CD4-positive, alpha-beta memory T cell (primary cell): ENCODE data around the gene CTNNBL1. TPM values are rescaled to one million over a fixed set of nuclear protein-coding genes. Genes with fewer than 3 reads are reported as not detected.

Source experiments
- CTCF ChIA-PET: fragments of 350-600 bp; sonication (Branson Sonifier 250); formaldehyde crosslinking; loops from one replicate; lab custom pipeline; 2021; ENCODE audit warnings: inconsistent platforms; ENCODE audit not compliant: partially characterized antibody; lab: Charles Lee
- POLR2A ChIA-PET: fragments of 350-600 bp; sonication (Branson Sonifier 250); formaldehyde crosslinking; loops from one replicate; lab custom pipeline; 2021; ENCODE audit not compliant: partially characterized antibody; lab: Charles Lee
- DNase-seq, 5 donors: peaks; one replicate each; pipeline versions ENCODE4 v3.0.0 to v3.0.0-alpha.2; 2020 to 2022; ENCODE audit warnings: mixed read lengths in 1 of 5
- H3K27ac ChIP-seq: one replicate; pipeline ENCODE4 v1.7.0; 2013; ENCODE audit warnings: low read depth, low read length
- H3K27me3 ChIP-seq: 2 replicates; pipeline ENCODE4 v1.7.0; 2013; ENCODE audit warnings: mild to moderate bottlenecking, low read length, moderate library complexity; ENCODE audit not compliant: insufficient read depth
- H3K36me3 ChIP-seq: 2 replicates; pipeline ENCODE4 v1.7.0; 2013; ENCODE audit warnings: mild to moderate bottlenecking, low read length, moderate library complexity; ENCODE audit not compliant: insufficient read depth
- H3K4me1 ChIP-seq: 2 replicates; pipeline ENCODE4 v1.7.0; 2013; ENCODE audit warnings: mild to moderate bottlenecking, low read length, moderate library complexity; ENCODE audit not compliant: insufficient read depth
- H3K4me3 ChIP-seq, 2 donors: one replicate each; pipeline ENCODE4 v1.7.0; 2013; ENCODE audit warnings: low read length in 2 of 2, mild to moderate bottlenecking in 1 of 2
- H3K9me3 ChIP-seq, 2 donors: one replicate each; pipeline ENCODE4 v1.7.0; 2013; ENCODE audit warnings: low read length in 2 of 2, control low read depth in 1 of 2; ENCODE audit not compliant: control insufficient read depth in 1 of 2
- H3K27ac Mint-ChIP-seq, 7 donors: one replicate each; pipeline ENCODE4 v1.8.0; 2020 to 2021; ENCODE audit warnings: mixed read lengths in 7 of 7, mild to moderate bottlenecking in 6 of 7, inconsistent platforms in 3 of 7, moderate library complexity in 3 of 7
- H3K27me3 Mint-ChIP-seq, 2 donors: one replicate each; pipeline ENCODE4 v1.8.0; 2020 to 2021; ENCODE audit warnings: mixed read lengths in 2 of 2
- H3K36me3 Mint-ChIP-seq, 2 donors: one replicate each; pipeline ENCODE4 v1.8.0; 2020 to 2021; ENCODE audit warnings: mixed read lengths in 2 of 2, inconsistent platforms in 1 of 2, mild to moderate bottlenecking in 1 of 2
- H3K4me1 Mint-ChIP-seq, 4 donors: one replicate each; pipeline ENCODE4 v1.8.0; 2020 to 2021; ENCODE audit warnings: mixed read lengths in 4 of 4, mild to moderate bottlenecking in 1 of 4
- H3K4me3 Mint-ChIP-seq, 8 donors: one replicate each; pipeline ENCODE4 v1.8.0; 2020 to 2021; ENCODE audit warnings: mixed read lengths in 8 of 8, mild to moderate bottlenecking in 7 of 8, moderate library complexity in 6 of 8, inconsistent platforms in 3 of 8
- H3K9me3 Mint-ChIP-seq, 8 donors: one replicate each; pipeline ENCODE4 v1.8.0; 2020 to 2021; ENCODE audit warnings: mixed read lengths in 8 of 8, mild to moderate bottlenecking in 5 of 8, inconsistent platforms in 3 of 8, moderate library complexity in 1 of 8
- intact Hi-C: fragments of 100-400 bp; cut with micrococcal nuclease; formaldehyde crosslinking; loops from one replicate; pipeline ENCODE4 v1.15.1; 2023
- polyA plus RNA-seq, 2 donors: library from polyadenylated mRNA; unstranded; fragments of 300-500 nt; fragmentation: Illumina TruSeq; gene quantifications; one replicate each; pipeline ENCODE4 v1.2.3, GENCODE V29; 2021
- total RNA-seq, 2 experiments: library from RNA; stranded (reverse); gene quantifications; one replicate each; pipeline ENCODE4 v1.2.3, GENCODE V29; 2021

CTNNBL1 gene
- total and polyA plus RNA-seq, 4 experiments from 2014 or later = 41.5 to 104 (median 64.2) TPM

DNA sequence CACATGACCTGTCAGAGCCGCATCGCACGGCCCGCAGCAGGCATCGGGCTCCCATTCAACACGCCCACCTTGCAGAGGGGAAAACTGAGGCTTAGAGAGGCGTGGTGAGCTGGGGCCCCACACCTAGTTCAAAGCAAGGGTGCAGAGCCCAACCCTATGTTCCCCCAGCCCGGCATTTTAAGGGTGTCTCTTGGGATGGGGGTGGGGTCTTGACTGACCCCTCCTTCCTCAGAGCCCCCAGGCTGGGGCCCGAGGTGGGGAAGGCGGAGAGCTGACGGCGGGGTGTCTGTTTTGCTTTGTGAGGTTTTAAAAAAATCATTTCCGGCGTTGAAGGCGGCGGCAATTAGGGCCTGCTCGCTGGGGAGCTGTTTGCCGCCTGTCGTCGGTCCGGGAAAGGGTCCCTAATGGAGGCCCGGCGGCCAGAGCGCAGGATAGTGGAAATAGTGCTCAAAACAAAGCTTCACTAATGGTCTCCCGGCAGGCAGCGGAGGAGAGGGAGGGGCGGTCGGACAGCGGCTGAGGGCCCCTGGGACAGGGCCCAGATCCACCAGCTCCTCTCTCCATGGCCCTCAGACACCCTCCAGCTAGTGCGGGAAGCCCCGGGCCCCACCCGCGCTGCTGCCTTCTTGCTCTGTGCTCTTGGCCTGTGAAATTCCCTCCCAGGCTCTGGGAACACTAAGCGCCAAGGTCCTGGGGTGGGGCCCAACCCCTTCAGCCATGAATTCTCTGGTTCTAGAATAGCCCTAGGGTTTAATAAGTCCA is 221.0 kb downstream of the CTNNBL1 start:
- ChIA-PET CTCF (no interaction called here), POLR2A (no interaction called here)
- peak overlapping the region in 1 of 2 donors; percentile 19 for H3K4me3 ChIP-seq
- intact Hi-C loops = no loop called here
- peaks cover 7% of the 10 kb centered on the region for H3K4me1 ChIP-seq
- H3K27me3 ChIP-seq = peaks cover 3% of the 10 kb centered on the region
- no peaks in the 10 kb centered on the region for H3K36me3 ChIP-seq
- H3K27ac ChIP-seq = no peak overlapping the region
- Mint-ChIP-seq H3K27me3 (peaks cover 8 to 33% of the 10 kb centered on the region in 2 donors), H3K4me1 (peaks cover 6 to 11% (median 8%) of the 10 kb centered on the region in 4 donors), H3K4me3 (peak overlapping the region; percentile 31 to 80 (median 62)), H3K9me3 (no peaks in the 10 kb centered on the region), H3K36me3 (no peaks in the 10 kb centered on the region), H3K27ac (peak overlapping the region in 4 of 7 donors; percentile 17 to 85 (median 63))
- peak in 2 of 5 donors; percentile 6 to 13 for DNase-seq
- no peaks in the 10 kb centered on the region for H3K9me3 ChIP-seq

DNA sequence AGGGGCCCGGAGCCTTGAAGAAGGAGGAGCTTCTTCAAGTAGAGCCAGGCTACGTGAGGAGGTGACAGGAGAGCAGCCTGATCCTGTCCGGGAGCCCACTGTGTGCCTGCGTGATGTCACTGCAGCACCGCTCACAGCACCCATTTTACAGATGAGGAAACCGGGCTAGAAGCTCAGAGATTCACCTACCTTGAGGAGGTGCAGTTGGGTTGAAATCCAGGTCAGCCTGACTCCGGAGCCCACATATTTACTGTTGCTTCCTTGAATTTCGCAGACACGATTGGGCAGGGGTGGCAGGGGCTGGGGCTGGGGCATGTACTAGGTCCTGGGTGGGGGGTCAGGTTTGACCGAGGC is 221.6 kb downstream of the CTNNBL1 start:
- no peak for DNase-seq
- no peaks in the 10 kb centered on the region for H3K36me3 ChIP-seq
- H3K4me3 ChIP-seq = no peak overlapping the region
- H3K4me1 ChIP-seq = peaks cover 7% of the 10 kb centered on the region
- Mint-ChIP-seq H3K4me1 (peaks cover 6 to 11% (median 8%) of the 10 kb centered on the region in 4 donors), H3K27me3 (peaks cover 8 to 29% of the 10 kb centered on the region in 2 donors), H3K9me3 (no peaks in the 10 kb centered on the region), H3K4me3 (no peak overlapping the region), H3K36me3 (no peaks in the 10 kb centered on the region), H3K27ac (no peak overlapping the region)
- ChIA-PET CTCF (no interaction called here), POLR2A (no interaction called here)
- no peaks in the 10 kb centered on the region for H3K9me3 ChIP-seq
- intact Hi-C loops = no loop called here
- H3K27me3 ChIP-seq = peaks cover 3% of the 10 kb centered on the region
- no peak overlapping the region for H3K27ac ChIP-seq

DNA sequence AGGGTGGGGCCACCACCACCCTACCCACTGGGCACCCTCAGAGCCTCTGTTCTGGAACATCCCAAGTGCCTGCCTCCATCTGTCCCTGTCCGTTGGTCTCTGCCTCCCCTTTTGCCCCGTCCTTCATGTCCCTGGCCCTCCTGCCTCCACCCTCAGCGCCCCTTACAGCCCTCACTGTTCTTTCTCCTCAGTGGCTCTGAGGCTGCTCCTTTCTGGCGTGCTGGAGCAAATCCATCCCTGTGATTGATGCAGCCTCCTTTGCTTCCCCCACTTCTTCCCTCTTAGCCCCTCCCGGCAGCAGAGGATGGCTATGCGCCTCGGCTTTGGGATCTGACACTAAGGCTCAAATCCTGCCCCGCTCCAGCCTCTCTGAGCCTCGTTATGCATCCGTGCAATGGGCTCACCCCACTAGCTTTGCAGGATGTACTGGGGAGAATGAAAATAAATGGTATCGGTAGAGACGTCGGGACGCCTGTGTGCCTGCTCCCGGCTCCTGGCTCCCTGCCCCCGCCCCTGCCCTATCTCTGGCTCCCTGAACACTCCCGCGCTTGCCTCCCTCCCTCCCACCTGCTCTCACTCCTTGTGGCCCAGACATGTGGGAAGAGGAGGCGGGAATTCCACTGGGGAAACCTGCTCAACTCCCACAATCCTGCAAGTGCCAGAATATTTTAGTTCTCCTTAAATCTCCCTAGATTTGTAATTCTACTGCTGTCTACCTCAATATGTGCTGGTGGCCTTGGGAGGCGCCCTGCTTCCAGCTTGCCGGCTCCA is 222.2 kb downstream of the CTNNBL1 start:
- H3K4me3 Mint-ChIP-seq = peak overlapping the region in 1 of 8 donors; percentile 49
- H3K27me3 ChIP-seq = peaks cover 3% of the 10 kb centered on the region

DNA sequence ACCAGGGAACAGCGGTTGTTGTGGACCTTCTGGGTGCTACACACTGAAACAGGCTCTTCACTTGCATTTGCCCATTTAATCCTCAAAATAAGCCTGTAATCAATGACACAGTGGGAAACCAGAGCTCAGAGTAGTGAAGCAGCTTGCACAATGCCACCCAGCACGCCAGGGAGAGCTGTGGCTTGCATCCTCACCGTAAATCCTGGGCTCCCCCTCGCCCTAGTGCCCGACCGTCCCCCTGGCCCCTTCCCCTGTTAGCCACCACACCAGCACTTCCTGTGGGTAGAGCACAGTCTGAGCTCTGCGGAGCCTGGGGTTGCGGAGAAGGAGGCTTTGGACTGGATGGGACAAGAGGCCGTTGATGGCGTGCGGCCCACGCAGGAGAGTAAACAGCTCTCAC is 223.6 kb downstream of the CTNNBL1 start:
- H3K36me3 Mint-ChIP-seq = no peaks in the 10 kb centered on the region
- H3K27ac ChIP-seq = no peak overlapping the region
- no peak overlapping the region for H3K4me3 ChIP-seq
- H3K4me1 Mint-ChIP-seq = peaks cover 4 to 11% (median 8%) of the 10 kb centered on the region in 4 donors
- H3K4me3 Mint-ChIP-seq = no peak overlapping the region
- intact Hi-C loops = no loop called here
- H3K27me3 Mint-ChIP-seq = peaks cover 12 to 24% of the 10 kb centered on the region in 2 donors
- peaks cover 7% of the 10 kb centered on the region for H3K4me1 ChIP-seq
- H3K36me3 ChIP-seq = no peaks in the 10 kb centered on the region
- POLR2A ChIA-PET = no interaction called here
- no peaks in the 10 kb centered on the region for H3K9me3 Mint-ChIP-seq
- H3K27ac Mint-ChIP-seq = no peak overlapping the region
- no peaks in the 10 kb centered on the region for H3K9me3 ChIP-seq
- H3K27me3 ChIP-seq = peaks cover 3% of the 10 kb centered on the region
- DNase-seq = no peak
- CTCF ChIA-PET = no interaction called here

More for the DNA sequence above, 222.2 kb downstream of the CTNNBL1 start:
- Mint-ChIP-seq H3K4me1 (peaks cover 6 to 11% (median 8%) of the 10 kb centered on the region in 4 donors), H3K27me3 (peaks cover 9 to 30% of the 10 kb centered on the region in 2 donors), H3K27ac (peak overlapping the region in 1 of 7 donors; percentile 56), H3K36me3 (no peaks in the 10 kb centered on the region), H3K9me3 (no peaks in the 10 kb centered on the region)
- Histone ChIP-seq H3K4me1 (peaks cover 7% of the 10 kb centered on the region), H3K4me3 (no peak overlapping the region), H3K9me3 (no peaks in the 10 kb centered on the region), H3K27ac (no peak overlapping the region), H3K36me3 (no peaks in the 10 kb centered on the region)
- ChIA-PET CTCF (no interaction called here), POLR2A (no interaction called here)
- no peak for DNase-seq
- intact Hi-C loops = no loop called here

DNA sequence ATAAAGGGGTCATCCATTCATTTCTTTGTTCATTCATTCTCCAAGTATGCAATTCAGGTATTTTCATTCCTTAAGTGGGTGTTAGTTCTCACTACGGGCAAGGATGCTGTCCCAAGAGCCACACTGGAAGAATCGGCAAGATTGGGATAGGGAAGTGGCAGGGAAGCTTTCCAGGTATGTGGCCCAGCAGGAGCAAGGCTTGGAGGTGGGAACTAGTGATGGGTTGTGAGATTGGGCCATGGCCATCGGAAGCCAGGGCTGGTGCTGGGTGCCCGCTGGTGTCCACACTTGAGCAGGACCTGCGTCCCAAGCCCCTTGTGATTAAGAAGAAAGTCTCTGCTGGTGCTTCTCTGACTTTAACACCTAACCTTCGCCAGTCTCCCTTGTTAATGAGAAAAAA is 224.2 kb downstream of the CTNNBL1 start:
- ChIA-PET POLR2A (no interaction called here), CTCF (no interaction called here)
- peaks cover 3% of the 10 kb centered on the region for H3K27me3 ChIP-seq
- Mint-ChIP-seq H3K9me3 (no peaks in the 10 kb centered on the region), H3K4me3 (no peak overlapping the region), H3K27me3 (peaks cover 12 to 24% of the 10 kb centered on the region in 2 donors), H3K4me1 (peaks cover 4 to 11% (median 8%) of the 10 kb centered on the region in 4 donors), H3K27ac (no peak overlapping the region), H3K36me3 (no peaks in the 10 kb centered on the region)
- intact Hi-C loops = no loop called here
- H3K4me3 ChIP-seq = no peak overlapping the region
- H3K4me1 ChIP-seq = peaks cover 7% of the 10 kb centered on the region
- no peaks in the 10 kb centered on the region for H3K36me3 ChIP-seq
- no peak overlapping the region for H3K27ac ChIP-seq
- no peak for DNase-seq
- no peaks in the 10 kb centered on the region for H3K9me3 ChIP-seq

DNA sequence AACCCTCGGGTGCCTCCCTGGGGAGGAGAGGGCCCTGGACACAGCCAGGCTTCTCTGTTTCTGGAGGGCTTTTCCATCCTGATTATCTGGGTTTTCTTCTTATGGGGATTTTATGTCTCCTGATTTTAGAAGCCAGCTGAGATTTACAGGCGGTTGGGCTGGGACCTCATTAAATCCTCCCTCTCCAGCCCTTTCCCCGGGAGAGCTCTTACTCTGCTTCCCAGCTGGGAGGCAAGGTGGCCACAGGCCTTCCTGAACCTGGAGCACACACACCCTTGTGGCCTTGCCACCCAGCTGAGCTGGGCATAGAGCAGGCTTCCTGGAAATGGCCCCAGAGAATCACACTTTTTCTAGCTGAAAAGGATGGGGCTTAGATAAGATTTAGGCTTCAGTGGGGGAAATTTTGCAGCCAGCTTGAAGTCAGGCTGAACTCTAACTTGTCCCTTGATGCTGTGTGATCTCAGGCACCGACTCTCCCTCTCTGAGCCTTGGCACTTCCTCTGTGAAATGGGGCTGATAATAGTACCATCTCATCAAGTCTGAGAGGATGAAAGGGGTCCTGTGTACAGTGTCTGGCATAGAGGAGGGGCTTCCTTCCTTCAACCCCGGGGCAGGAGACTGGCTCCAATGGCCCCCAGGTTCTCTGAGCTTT is 225.7 kb downstream of the CTNNBL1 start:
- H3K27me3 Mint-ChIP-seq = peaks cover 8 to 17% of the 10 kb centered on the region in 2 donors

DNA sequence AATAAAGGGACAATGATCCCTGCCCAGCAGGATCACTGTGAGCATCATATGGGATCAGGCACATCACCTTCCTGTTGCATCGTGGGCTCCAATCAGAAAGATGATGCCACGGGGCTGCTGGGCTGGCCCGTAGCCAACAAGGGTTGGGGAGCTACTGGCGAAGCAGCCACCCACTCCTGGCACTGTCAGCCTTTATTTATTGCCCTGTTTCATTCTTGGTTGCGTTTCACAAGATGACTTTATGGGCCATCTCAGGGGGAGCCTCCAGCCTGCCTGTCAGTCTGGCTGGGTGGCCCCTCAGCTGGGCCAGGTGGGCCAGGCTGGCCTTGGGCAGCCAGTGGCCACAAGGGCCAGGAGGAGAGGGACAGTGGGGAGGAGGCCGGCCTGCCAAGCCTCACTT is 226.4 kb downstream of the CTNNBL1 start:
- no peak for DNase-seq
- no peaks in the 10 kb centered on the region for H3K4me1 ChIP-seq
- H3K27ac Mint-ChIP-seq = no peak overlapping the region
- no peaks in the 10 kb centered on the region for H3K9me3 ChIP-seq
- intact Hi-C loops = no loop called here
- H3K4me3 ChIP-seq = no peak overlapping the region
- no peaks in the 10 kb centered on the region for H3K36me3 Mint-ChIP-seq
- H3K36me3 ChIP-seq = no peaks in the 10 kb centered on the region
- POLR2A ChIA-PET = no interaction called here
- no peaks in the 10 kb centered on the region for H3K9me3 Mint-ChIP-seq
- no peaks in the 10 kb centered on the region for H3K27me3 ChIP-seq
- CTCF ChIA-PET = no interaction called here
- H3K27ac ChIP-seq = no peak overlapping the region
- H3K4me3 Mint-ChIP-seq = no peak overlapping the region
- H3K27me3 Mint-ChIP-seq = peaks cover 8 to 22% of the 10 kb centered on the region in 2 donors
- peaks cover 0 to 2% (median 0%) of the 10 kb centered on the region in 4 donors for H3K4me1 Mint-ChIP-seq

More for the DNA sequence above, 225.7 kb downstream of the CTNNBL1 start:
- H3K9me3 ChIP-seq = no peaks in the 10 kb centered on the region
- Mint-ChIP-seq H3K36me3 (no peaks in the 10 kb centered on the region), H3K27ac (no peak overlapping the region), H3K9me3 (no peaks in the 10 kb centered on the region), H3K4me1 (peaks cover 0 to 5% (median 3%) of the 10 kb centered on the region in 4 donors), H3K4me3 (no peak overlapping the region)
- ChIA-PET CTCF (no interaction called here), POLR2A (no interaction called here)
- H3K27me3 ChIP-seq = peaks cover under 1% of the 10 kb centered on the region
- DNase-seq = no peak
- H3K27ac ChIP-seq = no peak overlapping the region
- H3K36me3 ChIP-seq = no peaks in the 10 kb centered on the region
- H3K4me3 ChIP-seq = no peak overlapping the region
- H3K4me1 ChIP-seq = peaks cover 5% of the 10 kb centered on the region
- intact Hi-C loops = no loop called here
